GM20000 (cell line): Measurements from ENCODE around the gene TMEM223.

Source experiments
- DNase-seq: peaks from one replicate; pipeline ENCODE4 v3.0.0; 2012; ENCODE audit warnings: low spot score
- TF ChIP-seq, protein P1 (sequence below): IDR thresholded peaks from 2 replicates; pipeline ENCODE4 v1.5.1; 2012; ENCODE audit warnings: mild to moderate bottlenecking, control low read depth; ENCODE audit errors: extremely low read depth, missing control alignments

The TMEM223 gene

GRCh38 chr11:62747475-62748160 lies 44.2 kb downstream of the TMEM223 start:
- no peak for DNase-seq
- TF ChIP-seq, protein P1, sequence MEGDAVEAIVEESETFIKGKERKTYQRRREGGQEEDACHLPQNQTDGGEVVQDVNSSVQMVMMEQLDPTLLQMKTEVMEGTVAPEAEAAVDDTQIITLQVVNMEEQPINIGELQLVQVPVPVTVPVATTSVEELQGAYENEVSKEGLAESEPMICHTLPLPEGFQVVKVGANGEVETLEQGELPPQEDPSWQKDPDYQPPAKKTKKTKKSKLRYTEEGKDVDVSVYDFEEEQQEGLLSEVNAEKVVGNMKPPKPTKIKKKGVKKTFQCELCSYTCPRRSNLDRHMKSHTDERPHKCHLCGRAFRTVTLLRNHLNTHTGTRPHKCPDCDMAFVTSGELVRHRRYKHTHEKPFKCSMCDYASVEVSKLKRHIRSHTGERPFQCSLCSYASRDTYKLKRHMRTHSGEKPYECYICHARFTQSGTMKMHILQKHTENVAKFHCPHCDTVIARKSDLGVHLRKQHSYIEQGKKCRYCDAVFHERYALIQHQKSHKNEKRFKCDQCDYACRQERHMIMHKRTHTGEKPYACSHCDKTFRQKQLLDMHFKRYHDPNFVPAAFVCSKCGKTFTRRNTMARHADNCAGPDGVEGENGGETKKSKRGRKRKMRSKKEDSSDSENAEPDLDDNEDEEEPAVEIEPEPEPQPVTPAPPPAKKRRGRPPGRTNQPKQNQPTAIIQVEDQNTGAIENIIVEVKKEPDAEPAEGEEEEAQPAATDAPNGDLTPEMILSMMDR, result no peak
